Effector CD4-positive, alpha-beta T cell (primary cell): ENCODE data around the gene HAGH.

Experiments
- DNase-seq: peaks from one replicate; pipeline ENCODE4 v3.0.0-alpha.2; 2020

Gene HAGH

GRCh38 chr16:1831186-1832075 is 4.8 kb upstream of the HAGH start:
- DNase-seq, result no peak

- DNase-seq, result no peak
Observed at GRCh38 chr16:1830213-1830612, 3.6 kb upstream of the HAGH start.

- no peak for DNase-seq
Observed at GRCh38 chr16:1828645-1829410, 2.2 kb upstream of the HAGH start.

- peak; percentile 65 for DNase-seq
Observed at GRCh38 chr16:1825864-1826690, 548 bp downstream of the HAGH start.

DNA sequence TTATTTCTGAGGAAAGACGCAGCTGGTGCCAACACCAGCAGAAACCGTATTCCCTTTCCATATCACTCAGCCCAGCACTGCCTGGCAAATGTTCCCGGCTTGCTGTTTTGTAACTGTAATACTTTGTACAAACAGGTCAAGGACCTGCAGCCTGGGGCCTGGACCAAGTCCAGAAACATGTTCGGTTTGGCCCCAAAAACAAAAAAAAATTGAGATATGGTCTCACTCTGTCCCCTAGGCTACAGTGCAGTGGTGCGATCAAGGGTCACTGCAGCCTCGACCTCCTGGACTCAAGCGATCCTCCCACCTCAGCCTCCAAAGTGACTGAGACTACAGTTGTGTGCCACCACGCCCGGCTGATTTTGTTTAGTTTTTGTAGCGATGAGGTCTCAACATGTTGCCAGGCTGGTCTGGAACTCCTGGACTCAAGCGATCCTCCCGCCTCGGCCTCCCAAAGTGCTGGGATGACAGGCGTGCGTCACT is 1.2 kb downstream of the HAGH start:
- no peak for DNase-seq

DNA sequence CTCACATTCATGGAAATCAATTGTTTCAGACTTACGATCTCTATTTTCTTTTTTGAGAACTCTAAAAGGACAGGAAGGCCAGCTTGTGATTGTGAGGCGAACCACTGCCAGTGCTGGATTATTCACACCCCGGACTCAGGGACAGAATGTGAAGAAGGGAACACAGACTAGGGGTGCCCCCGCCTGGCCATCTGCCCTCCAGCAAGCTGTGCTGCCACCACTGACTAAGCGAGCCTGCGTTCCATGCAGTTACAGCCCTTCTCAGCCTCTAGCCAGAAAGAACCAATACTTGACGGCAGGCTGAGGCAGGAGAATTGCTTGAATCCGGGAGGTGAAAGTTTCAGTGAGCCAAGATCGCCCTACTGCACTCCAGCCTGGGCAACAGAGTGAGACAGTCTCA is 2.8 kb downstream of the HAGH start:
- no peak for DNase-seq

DNA sequence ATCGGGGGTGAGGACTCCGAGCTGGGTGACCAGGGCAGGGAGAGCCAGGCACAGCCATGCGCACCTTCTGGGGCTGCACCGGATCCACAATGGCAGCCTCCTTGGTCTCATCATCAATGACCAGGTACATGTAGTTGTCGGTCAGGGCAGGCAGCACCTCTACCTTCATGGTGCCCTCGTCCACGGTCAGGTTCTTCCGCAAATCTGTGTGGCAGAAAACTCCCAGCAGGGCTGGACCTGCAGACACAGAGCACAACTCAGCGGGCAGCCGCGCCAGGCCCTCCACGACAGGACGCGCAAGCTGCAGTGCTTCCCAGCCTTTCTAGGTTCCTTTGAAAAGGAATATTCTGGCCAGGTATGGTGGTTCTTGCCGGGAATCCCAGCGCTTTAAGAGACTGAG is 3.8 kb downstream of the HAGH start:
- DNase-seq, result no peak

GRCh38 chr16:1821861-1822611 is 4.6 kb downstream of the HAGH start:
- no peak for DNase-seq

- no peak for DNase-seq
Observed at GRCh38 chr16:1820946-1821290, 5.7 kb downstream of the HAGH start.

GRCh38 chr16:1820096-1820945 is 6.3 kb downstream of the HAGH start:
- no peak for DNase-seq

- DNase-seq, result no peak
Observed at GRCh38 chr16:1819611-1820010, 7.0 kb downstream of the HAGH start.

DNA sequence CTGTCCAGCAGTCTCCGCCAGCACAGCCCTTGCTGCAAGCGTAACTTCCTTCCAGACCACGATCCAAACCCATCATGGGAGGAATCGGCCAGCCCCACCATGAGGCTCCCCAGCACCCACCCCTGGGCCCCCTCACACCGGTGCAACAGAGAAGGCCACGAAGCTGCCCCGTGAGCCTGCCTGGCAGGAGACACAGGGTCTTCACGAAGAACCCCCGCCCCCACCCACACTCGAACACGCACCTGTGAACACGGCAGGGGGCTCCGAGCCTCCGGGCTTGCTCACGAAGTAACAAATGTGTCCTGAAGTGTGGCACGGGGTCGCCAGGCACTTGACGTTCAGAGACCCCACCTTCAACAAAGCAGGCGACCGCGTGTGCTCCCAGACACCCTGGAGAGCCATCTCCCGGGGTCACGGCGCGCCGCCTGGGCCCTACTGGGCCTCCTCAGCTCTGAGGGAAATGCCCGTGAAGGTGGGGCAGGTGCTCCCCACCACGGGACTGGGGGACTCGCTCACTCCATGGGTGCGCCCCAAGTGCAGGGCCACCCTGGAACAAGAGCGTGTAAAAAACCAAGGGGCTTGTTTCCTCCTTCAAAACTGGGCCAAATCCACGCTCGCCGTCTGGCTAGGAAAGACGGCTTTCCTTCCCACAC is 7.6 kb downstream of the HAGH start:
- DNase-seq, result no peak

- no peak for DNase-seq
Observed at GRCh38 chr16:1818204-1818872, 8.3 kb downstream of the HAGH start.

GRCh38 chr16:1817716-1818115 is 8.9 kb downstream of the HAGH start:
- DNase-seq, result no peak

GRCh38 chr16:1817276-1817589 is 9.4 kb downstream of the HAGH start:
- no peak for DNase-seq

DNA sequence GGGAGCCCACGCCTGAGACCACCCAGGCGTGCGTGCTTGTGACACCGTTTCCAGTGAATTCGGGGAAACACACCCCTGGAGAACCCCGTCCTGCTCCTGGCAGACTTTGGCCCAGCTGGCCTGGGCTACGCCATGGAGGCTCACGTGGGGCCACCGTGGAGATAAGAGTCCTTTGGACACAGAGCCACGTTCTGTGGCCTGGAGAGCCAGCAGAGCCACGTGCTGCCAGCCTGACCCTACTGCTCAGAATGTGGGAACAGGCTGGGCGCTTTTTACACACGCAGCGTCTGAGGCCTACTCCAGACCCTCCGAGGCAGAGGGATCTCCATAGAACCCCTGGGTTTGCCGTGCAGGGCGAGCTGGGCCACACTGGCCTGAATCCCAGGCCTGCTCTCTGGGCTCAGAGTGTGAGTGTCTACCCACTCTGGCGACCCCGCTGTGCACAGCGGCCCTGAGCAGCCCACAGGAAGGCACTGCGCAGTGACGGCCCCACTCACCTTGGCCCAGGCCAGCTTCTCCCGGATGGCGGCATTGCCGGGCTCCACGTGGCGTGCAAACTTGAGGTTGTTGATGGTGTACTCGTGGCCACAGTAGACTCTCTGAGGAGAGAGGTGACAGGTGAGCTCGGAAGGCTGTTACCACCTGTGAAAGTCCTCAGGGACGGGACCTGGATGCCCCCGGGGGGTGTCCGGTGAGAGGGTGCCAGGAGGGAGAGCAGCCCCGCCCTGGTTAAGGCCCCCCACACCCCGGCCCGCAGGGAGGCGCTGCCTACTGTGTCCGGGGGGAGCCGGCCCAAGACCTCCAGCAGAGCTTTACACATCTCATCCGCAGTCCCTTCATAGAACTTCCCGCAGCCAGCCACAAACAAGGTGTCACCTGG is 10.0 kb downstream of the HAGH start:
- DNase-seq, result no peak

DNA sequence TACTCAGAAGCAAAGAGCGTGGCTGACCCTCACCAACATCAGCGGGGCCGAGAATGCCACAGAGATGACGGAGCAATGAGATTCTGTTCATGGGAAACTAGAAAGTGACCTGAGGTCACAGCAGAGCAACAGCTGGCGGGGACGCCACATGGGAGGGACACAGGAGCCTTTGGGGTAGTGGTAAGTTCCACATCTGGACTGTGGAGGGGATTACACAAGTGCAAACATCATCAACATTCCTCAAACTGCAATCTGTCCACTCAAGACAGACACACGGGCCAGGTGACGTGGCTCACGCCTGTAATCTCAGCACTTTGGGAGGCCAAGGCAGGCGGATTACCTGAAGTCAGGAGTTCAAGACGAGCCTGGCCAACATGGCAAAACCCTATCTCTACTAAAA is 11.2 kb downstream of the HAGH start:
- no peak for DNase-seq

- DNase-seq, result peak; percentile 30
Observed at GRCh38 chr16:1812732-1813163, 13.9 kb downstream of the HAGH start.

GRCh38 chr16:1810536-1810935 is 16.1 kb downstream of the HAGH start:
- DNase-seq, result no peak
